ENCODE data around the gene ABR.

ABR gene

GRCh38 chr17:1056761-1057160, 123.0 kb downstream of the ABR start:
- H3K4me2 ChIP-seq (ENCODE audit: low read depth, low read length), result no peak overlapping the region
- H3F3A ChIP-seq (ENCODE audit: insufficient read depth, low read length), result no peaks in the 10 kb centered on the region
- no peak overlapping the region for H3K4me3 ChIP-seq (ENCODE audit: low read length)
- H3K9me3 ChIP-seq (replicated peaks; ENCODE audit: insufficient read depth, low read length), result no peaks in the 10 kb centered on the region
- H3K9me2 ChIP-seq (replicated peaks; ENCODE audit: insufficient read depth, low read length), result no peaks in the 10 kb centered on the region
- DNase-seq, result no peak
- no peaks in the 10 kb centered on the region for H4K20me1 ChIP-seq (ENCODE audit: insufficient read depth, low read length)
- H3K9ac ChIP-seq (ENCODE audit: low read length), result no peak overlapping the region
- no peaks in the 10 kb centered on the region; the same call in 1 of the 2 replicates for H3K79me2 ChIP-seq (ENCODE audit: low read length)
- no peak overlapping the region for H2AFZ ChIP-seq (ENCODE audit: low read length)
- no peak for TF ChIP-seq EZH2phosphoT487 (IDR thresholded peaks at IDR 0.05; ENCODE audit: low read length)
- TF ChIP-seq, protein P1, sequence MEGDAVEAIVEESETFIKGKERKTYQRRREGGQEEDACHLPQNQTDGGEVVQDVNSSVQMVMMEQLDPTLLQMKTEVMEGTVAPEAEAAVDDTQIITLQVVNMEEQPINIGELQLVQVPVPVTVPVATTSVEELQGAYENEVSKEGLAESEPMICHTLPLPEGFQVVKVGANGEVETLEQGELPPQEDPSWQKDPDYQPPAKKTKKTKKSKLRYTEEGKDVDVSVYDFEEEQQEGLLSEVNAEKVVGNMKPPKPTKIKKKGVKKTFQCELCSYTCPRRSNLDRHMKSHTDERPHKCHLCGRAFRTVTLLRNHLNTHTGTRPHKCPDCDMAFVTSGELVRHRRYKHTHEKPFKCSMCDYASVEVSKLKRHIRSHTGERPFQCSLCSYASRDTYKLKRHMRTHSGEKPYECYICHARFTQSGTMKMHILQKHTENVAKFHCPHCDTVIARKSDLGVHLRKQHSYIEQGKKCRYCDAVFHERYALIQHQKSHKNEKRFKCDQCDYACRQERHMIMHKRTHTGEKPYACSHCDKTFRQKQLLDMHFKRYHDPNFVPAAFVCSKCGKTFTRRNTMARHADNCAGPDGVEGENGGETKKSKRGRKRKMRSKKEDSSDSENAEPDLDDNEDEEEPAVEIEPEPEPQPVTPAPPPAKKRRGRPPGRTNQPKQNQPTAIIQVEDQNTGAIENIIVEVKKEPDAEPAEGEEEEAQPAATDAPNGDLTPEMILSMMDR (IDR thresholded peaks at IDR 0.05; ENCODE audit: low read length), result no peak
- TF ChIP-seq EZH2 (optimal IDR thresholded peaks at IDR 0.05; ENCODE audit: low read depth, low read length), result no peak
- H3K36me3 ChIP-seq (replicated peaks; ENCODE audit: insufficient read depth, low read length), result no peaks in the 10 kb centered on the region; the same call in 1 of the 2 replicates
- H3K4me1 ChIP-seq (ENCODE audit: low read length), result peaks cover 5% of the 10 kb centered on the region; the same call in 1 of the 2 replicates
- no peaks in the 10 kb centered on the region for H3K27me3 ChIP-seq (replicated peaks; ENCODE audit: insufficient read depth, low read length)
- H3K27ac ChIP-seq (ENCODE audit: low read length), result no peak overlapping the region

GRCh38 chr17:1055751-1056645, 123.8 kb downstream of the ABR start:
- DNase-seq, result no peak
- Histone ChIP-seq H4K20me1 (ENCODE audit: insufficient read depth, low read length) (no peaks in the 10 kb centered on the region), H3K27me3 (replicated peaks; ENCODE audit: insufficient read depth, low read length) (no peaks in the 10 kb centered on the region), H3K4me1 (ENCODE audit: low read length) (peaks cover 2% of the 10 kb centered on the region; the same call in 1 of the 2 replicates), H3K27ac (ENCODE audit: low read length) (no peak overlapping the region), H3K79me2 (ENCODE audit: low read length) (no peaks in the 10 kb centered on the region; the same call in 1 of the 2 replicates), H3K4me2 (ENCODE audit: low read depth, low read length) (no peak overlapping the region), H2AFZ (ENCODE audit: low read length) (no peak overlapping the region), H3F3A (ENCODE audit: insufficient read depth, low read length) (no peaks in the 10 kb centered on the region), H3K9me3 (replicated peaks; ENCODE audit: insufficient read depth, low read length) (no peaks in the 10 kb centered on the region), H3K36me3 (replicated peaks; ENCODE audit: insufficient read depth, low read length) (no peaks in the 10 kb centered on the region; the same call in 1 of the 2 replicates), H3K4me3 (ENCODE audit: low read length) (no peak overlapping the region), H3K9me2 (replicated peaks; ENCODE audit: insufficient read depth, low read length) (no peaks in the 10 kb centered on the region), H3K9ac (ENCODE audit: low read length) (no peak overlapping the region)
- TF ChIP-seq, protein P1 (IDR thresholded peaks at IDR 0.05; ENCODE audit: low read length), result peak; percentile 52
- TF ChIP-seq EZH2phosphoT487 (IDR thresholded peaks at IDR 0.05; ENCODE audit: low read length), result no peak

GRCh38 chr17:1055231-1055630, 124.5 kb downstream of the ABR start:
- Histone ChIP-seq H3K9me3 (replicated peaks; ENCODE audit: insufficient read depth, low read length) (no peaks in the 10 kb centered on the region), H3K4me3 (ENCODE audit: low read length) (no peak overlapping the region), H2AFZ (ENCODE audit: low read length) (no peak overlapping the region), H3K27ac (ENCODE audit: low read length) (no peak overlapping the region), H3K36me3 (replicated peaks; ENCODE audit: insufficient read depth, low read length) (no peaks in the 10 kb centered on the region; the same call in 1 of the 2 replicates), H3K4me1 (ENCODE audit: low read length) (no peaks in the 10 kb centered on the region), H3K9ac (ENCODE audit: low read length) (no peak overlapping the region), H3K27me3 (replicated peaks; ENCODE audit: insufficient read depth, low read length) (no peaks in the 10 kb centered on the region), H3F3A (ENCODE audit: insufficient read depth, low read length) (no peaks in the 10 kb centered on the region), H4K20me1 (ENCODE audit: insufficient read depth, low read length) (no peaks in the 10 kb centered on the region), H3K4me2 (ENCODE audit: low read depth, low read length) (no peak overlapping the region), H3K9me2 (replicated peaks; ENCODE audit: insufficient read depth, low read length) (no peaks in the 10 kb centered on the region), H3K79me2 (ENCODE audit: low read length) (no peaks in the 10 kb centered on the region; the same call in 1 of the 2 replicates)
- TF ChIP-seq EZH2phosphoT487 (IDR thresholded peaks at IDR 0.05; ENCODE audit: low read length), result no peak
- TF ChIP-seq, protein P1 (IDR thresholded peaks at IDR 0.05; ENCODE audit: low read length), result no peak
- TF ChIP-seq EZH2 (optimal IDR thresholded peaks at IDR 0.05; ENCODE audit: low read depth, low read length), result no peak
- no peak for DNase-seq

All from MM.1S (cell line).